BLaER1 treated with 17β-estradiol and CSF1 and Interleukin-3, amounts not matched to agents 10 nM and 100 nM (cell line): ENCODE data around the gene MVD.

ENCODE experiments used
- H3K27ac ChIP-seq, 11 experiments: shearing (Covaris generic); formaldehyde crosslinking; 2 replicates each; pipeline ENCODE4 v1.8.1; 2022
- H3K27me3 ChIP-seq, 11 experiments: shearing (Covaris generic); formaldehyde crosslinking; 2 replicates each; pipeline ENCODE4 v1.8.1; 2022
- H3K36me3 ChIP-seq, 11 experiments: shearing (Covaris generic); formaldehyde crosslinking; 2 replicates each; pipeline ENCODE4 v1.8.1; 2022
- H3K4me1 ChIP-seq, 10 experiments: shearing (Covaris generic); formaldehyde crosslinking; 2 replicates each; pipeline ENCODE4 v1.8.1; 2022
- H3K4me2 ChIP-seq, 11 experiments: shearing (Covaris generic); formaldehyde crosslinking; 2 replicates each; pipeline ENCODE4 v1.8.1; 2022
- H3K4me3 ChIP-seq, 10 experiments: shearing (Covaris generic); formaldehyde crosslinking; 2 replicates each; pipeline ENCODE4 v1.8.1; 2022
- H3K9ac ChIP-seq, 11 experiments: shearing (Covaris generic); formaldehyde crosslinking; 2 replicates each; pipeline ENCODE4 v1.8.1; 2022
- H3K9me3 ChIP-seq, 11 experiments: shearing (Covaris generic); formaldehyde crosslinking; replicated peaks in 1 of 11; 2 replicates each; pipeline ENCODE4 v1.8.1; 2022
- H4K20me1 ChIP-seq, 11 experiments: shearing (Covaris generic); formaldehyde crosslinking; 2 replicates each; pipeline ENCODE4 v1.8.1; 2022
- Cebpa-rat ChIP-seq, 11 experiments: shearing (Covaris generic); IDR thresholded peaks; 2 replicates each; pipeline ENCODE4 v1.8.1; 2022

MVD gene

GRCh38 chr16:88681709-88682451 is 19.0 kb upstream of the MVD start:
- TF ChIP-seq Cebpa-rat (IDR thresholded peaks at IDR 0.05), result no peak
- H3K4me3 ChIP-seq, result peak overlapping the region in 3 of 10 experiments; percentile 10 to 35 (median 20); a peak in 2 of 20 replicates
- no peaks in the 10 kb centered on the region for H3K9me3 ChIP-seq
- H3K36me3 ChIP-seq, result peaks cover 0 to 32% (median 10%) of the 10 kb centered on the region in 11 experiments; a peak in 8 of 22 replicates
- peak overlapping the region; percentile 73 to 97 (median 83) for H3K4me2 ChIP-seq
- peaks cover 0 to 6% (median 0%) of the 10 kb centered on the region in 11 experiments; a peak in 5 of 22 replicates for H3K27me3 ChIP-seq
- peak overlapping the region; percentile 59 to 99 (median 96); a peak in 21 of 22 replicates for H3K27ac ChIP-seq
- peak overlapping the region; percentile 63 to 96 (median 88); a peak in 21 of 22 replicates for H3K9ac ChIP-seq
- H4K20me1 ChIP-seq, result peaks cover 0 to 29% (median 0%) of the 10 kb centered on the region in 11 experiments; a peak in 4 of 22 replicates
- peaks cover 49 to 73% (median 65%) of the 10 kb centered on the region in 10 experiments for H3K4me1 ChIP-seq

DNA sequence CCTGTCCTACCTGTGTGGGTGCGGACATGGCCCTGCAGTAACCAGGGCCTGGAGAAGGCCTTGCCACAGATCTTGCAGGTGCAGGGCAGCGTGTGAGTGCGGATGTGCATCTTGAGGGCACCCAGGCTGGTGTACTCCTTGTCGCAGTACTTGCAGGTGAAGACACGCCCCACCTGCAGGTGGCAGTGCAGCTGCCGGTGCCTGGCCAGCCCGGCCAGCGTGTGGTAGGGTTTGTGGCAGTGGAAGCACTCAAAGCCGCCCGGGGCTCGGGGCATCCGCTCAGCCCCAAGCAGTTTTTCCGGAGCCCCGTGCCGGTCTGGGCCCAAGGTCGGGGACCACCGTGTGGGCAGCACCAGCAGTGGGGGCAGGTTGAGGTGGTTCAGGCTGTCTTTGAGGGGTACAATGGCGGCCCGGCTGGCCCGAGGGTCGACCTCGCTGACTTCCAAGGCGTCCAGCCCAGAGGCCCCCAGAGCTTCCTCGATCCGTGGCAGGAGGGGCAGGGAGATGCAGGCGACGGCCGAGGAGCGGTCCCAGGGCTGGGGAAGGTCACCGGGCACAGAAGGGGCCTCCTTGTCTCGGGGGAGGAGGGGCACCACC is 18.3 kb upstream of the MVD start:
- H4K20me1 ChIP-seq, result peaks cover 0 to 34% (median 0%) of the 10 kb centered on the region in 11 experiments; a peak in 3 of 22 replicates
- TF ChIP-seq Cebpa-rat (IDR thresholded peaks at IDR 0.05), result no peak
- H3K36me3 ChIP-seq, result peaks cover 0 to 39% (median 11%) of the 10 kb centered on the region in 11 experiments; a peak in 9 of 22 replicates
- peak overlapping the region; percentile 73 to 97 (median 83) for H3K4me2 ChIP-seq
- H3K9me3 ChIP-seq, result no peaks in the 10 kb centered on the region
- H3K9ac ChIP-seq, result peak overlapping the region in 9 of 11 experiments; percentile 80 to 96 (median 89); a peak in 17 of 22 replicates
- H3K4me3 ChIP-seq, result peak overlapping the region in 1 of 10 experiments; percentile 10; a peak in 1 of 20 replicates
- peaks cover 52 to 71% (median 62%) of the 10 kb centered on the region in 10 experiments for H3K4me1 ChIP-seq
- peak overlapping the region in 9 of 11 experiments; percentile 88 to 99 (median 97); a peak in 18 of 22 replicates for H3K27ac ChIP-seq
- H3K27me3 ChIP-seq, result peaks cover 0 to 6% (median 0%) of the 10 kb centered on the region in 11 experiments; a peak in 5 of 22 replicates

DNA sequence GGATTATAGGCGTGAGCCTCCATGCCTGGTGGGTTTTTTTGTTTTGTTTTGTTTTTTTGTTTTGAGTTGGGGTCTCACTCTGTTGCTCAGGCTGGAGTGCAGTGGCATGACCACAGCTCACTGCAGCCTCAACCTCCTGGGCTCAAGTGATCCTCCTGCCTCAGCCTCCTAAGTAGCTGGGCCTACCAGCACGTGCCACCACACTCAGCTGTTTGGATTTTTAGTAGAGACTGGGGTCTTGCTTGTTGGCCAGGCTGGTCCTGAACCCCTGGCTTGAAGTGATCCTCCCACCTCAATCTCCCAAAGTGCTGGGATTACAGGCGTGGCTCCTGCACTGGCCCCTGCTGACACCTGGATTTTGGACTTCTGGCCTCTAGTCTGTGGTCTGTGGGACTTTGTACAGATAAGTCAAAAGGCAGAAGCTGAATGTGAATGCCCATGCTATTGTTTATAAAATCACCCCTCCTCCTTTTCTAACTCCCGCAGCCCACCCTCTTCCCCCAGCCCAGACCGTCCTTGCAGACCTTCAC is 17.7 kb upstream of the MVD start:
- Histone ChIP-seq H3K4me1 (peaks cover 52 to 71% (median 59%) of the 10 kb centered on the region in 10 experiments), H3K27me3 (peaks cover 0 to 5% (median 0%) of the 10 kb centered on the region in 11 experiments; a peak in 5 of 22 replicates), H3K27ac (peak overlapping the region in 6 of 11 experiments; percentile 88 to 99 (median 98); a peak in 7 of 22 replicates), H4K20me1 (peaks cover 0 to 39% (median 0%) of the 10 kb centered on the region in 11 experiments; a peak in 3 of 22 replicates), H3K36me3 (peaks cover 0 to 45% (median 11%) of the 10 kb centered on the region in 11 experiments; a peak in 9 of 22 replicates), H3K9ac (peak overlapping the region in 7 of 11 experiments; percentile 27 to 96 (median 89); a peak in 10 of 22 replicates), H3K4me3 (no peak overlapping the region), H3K4me2 (peak overlapping the region; percentile 73 to 97 (median 83)), H3K9me3 (no peaks in the 10 kb centered on the region)
- no peak for TF ChIP-seq Cebpa-rat (IDR thresholded peaks at IDR 0.05)

- peaks cover 0 to 64% (median 18%) of the 10 kb centered on the region in 11 experiments; a peak in 12 of 22 replicates for H3K36me3 ChIP-seq
- H3K9ac ChIP-seq, result no peak overlapping the region
- TF ChIP-seq Cebpa-rat (IDR thresholded peaks at IDR 0.05), result no peak
- peak overlapping the region in 1 of 11 experiments; percentile 21; a peak in 2 of 22 replicates for H3K27ac ChIP-seq
- H3K9me3 ChIP-seq, result no peaks in the 10 kb centered on the region
- H3K4me1 ChIP-seq, result peaks cover 30 to 70% (median 57%) of the 10 kb centered on the region in 10 experiments
- no peak overlapping the region for H3K4me3 ChIP-seq
- H4K20me1 ChIP-seq, result peaks cover 0 to 46% (median 0%) of the 10 kb centered on the region in 11 experiments; a peak in 3 of 22 replicates
- H3K27me3 ChIP-seq, result no peaks in the 10 kb centered on the region
- no peak overlapping the region for H3K4me2 ChIP-seq
Measured at GRCh38 chr16:88678224-88678979, 15.5 kb upstream of the MVD start.

- peaks cover 0 to 51% (median 0%) of the 10 kb centered on the region in 11 experiments; a peak in 3 of 22 replicates for H4K20me1 ChIP-seq
- no peaks in the 10 kb centered on the region for H3K9me3 ChIP-seq
- H3K4me1 ChIP-seq, result peaks cover 24 to 74% (median 55%) of the 10 kb centered on the region in 10 experiments
- H3K27me3 ChIP-seq, result no peaks in the 10 kb centered on the region
- no peak overlapping the region for H3K4me2 ChIP-seq
- TF ChIP-seq Cebpa-rat (IDR thresholded peaks at IDR 0.05), result no peak
- no peak overlapping the region for H3K4me3 ChIP-seq
- H3K9ac ChIP-seq, result no peak overlapping the region
- H3K27ac ChIP-seq, result no peak overlapping the region
- H3K36me3 ChIP-seq, result peaks cover 0 to 68% (median 18%) of the 10 kb centered on the region in 11 experiments; a peak in 12 of 22 replicates
Measured at GRCh38 chr16:88677721-88678120, 14.8 kb upstream of the MVD start.

GRCh38 chr16:88676502-88677242 is 13.8 kb upstream of the MVD start:
- Histone ChIP-seq H3K9ac (no peak overlapping the region), H3K27me3 (no peaks in the 10 kb centered on the region), H3K36me3 (peaks cover 0 to 68% (median 18%) of the 10 kb centered on the region in 11 experiments; a peak in 12 of 22 replicates), H4K20me1 (peaks cover 0 to 60% (median 0%) of the 10 kb centered on the region in 11 experiments; a peak in 3 of 22 replicates), H3K4me1 (peaks cover 14 to 73% (median 53%) of the 10 kb centered on the region in 10 experiments), H3K4me2 (0 out of 22 replicates have a peak overlapping the region, but pooled peaks of 2 of the 11 experiments have one; percentile 10 to 18), H3K9me3 (no peaks in the 10 kb centered on the region), H3K4me3 (no peak overlapping the region), H3K27ac (no peak overlapping the region)
- TF ChIP-seq Cebpa-rat (IDR thresholded peaks at IDR 0.05), result no peak

- H3K36me3 ChIP-seq, result peaks cover 0 to 57% (median 18%) of the 10 kb centered on the region in 11 experiments; a peak in 14 of 22 replicates
- peaks cover 0 to 54% (median 0%) of the 10 kb centered on the region in 11 experiments; a peak in 2 of 22 replicates for H4K20me1 ChIP-seq
- TF ChIP-seq Cebpa-rat (IDR thresholded peaks at IDR 0.05), result no peak
- no peaks in the 10 kb centered on the region for H3K9me3 ChIP-seq
- H3K27me3 ChIP-seq, result no peaks in the 10 kb centered on the region
- H3K9ac ChIP-seq, result peak overlapping the region in 5 of 11 experiments; percentile 16 to 41 (median 32); a peak in 4 of 22 replicates
- no peak overlapping the region; a peak in 1 of 22 replicates for H3K27ac ChIP-seq
- H3K4me2 ChIP-seq, result peak overlapping the region in 8 of 11 experiments; percentile 26 to 62 (median 42); a peak in 15 of 22 replicates
- H3K4me1 ChIP-seq, result peaks cover 0 to 49% (median 30%) of the 10 kb centered on the region in 10 experiments; a peak in 15 of 20 replicates
- H3K4me3 ChIP-seq, result no peak overlapping the region
Measured at GRCh38 chr16:88673716-88674379, 11.0 kb upstream of the MVD start.
